ENCODE measurements around the gene ABCA2. TPM values are rescaled to one million over a fixed set of nuclear protein-coding genes. Genes with fewer than 3 reads are reported as not detected.

Gene ABCA2
- total RNA-seq, 4 donors from 2014 or later, result 10.4 to 44.7 (median 33.4) TPM

- Histone ChIP-seq H3K4me1 (peaks cover 49% of the 10 kb centered on the region), H3K9me3 (no peaks in the 10 kb centered on the region), H3K27me3 (no peaks in the 10 kb centered on the region), H3K36me3 (no peaks in the 10 kb centered on the region), H3K4me3 (peak overlapping the region; percentile 66), H3K27ac (no peak overlapping the region)
- whole genome bisulfite sequencing, result 47% methylated on average over 7 of the region's 19 CpGs
- TF ChIP-seq EP300 (IDR thresholded peaks at IDR 0.05) (no peak), POLR2A (IDR thresholded peaks at IDR 0.05) (no peak), POLR2AphosphoS5 (IDR thresholded peaks at IDR 0.05) (no peak), CTCF (IDR thresholded peaks at IDR 0.05) (peak; percentile 70 to 89)
- peak; percentile 88 to 89 for DNase-seq (ENCODE audit: low spot score in 2 of 2)
Observed at GRCh38 chr9:137029058-137029936, 1.3 kb upstream of the ABCA2 start.

GRCh38 chr9:137028263-137029057, 423 bp upstream of the ABCA2 start:
- no peaks in the 10 kb centered on the region for H3K27me3 ChIP-seq
- WGBS, result no CpG with 5 or more reads among the region's 98 CpGs
- H3K36me3 ChIP-seq, result no peaks in the 10 kb centered on the region
- no peak for DNase-seq (ENCODE audit: low spot score in 2 of 2)
- TF ChIP-seq CTCF (IDR thresholded peaks at IDR 0.05), result peak; percentile 37 to 49
- no peak for TF ChIP-seq POLR2A (IDR thresholded peaks at IDR 0.05)
- peaks cover 48% of the 10 kb centered on the region for H3K4me1 ChIP-seq
- H3K27ac ChIP-seq, result peak overlapping the region; percentile 68
- H3K9me3 ChIP-seq, result no peaks in the 10 kb centered on the region
- peak overlapping the region; percentile 66 for H3K4me3 ChIP-seq

- DNase-seq (ENCODE audit: low spot score in 2 of 2), result no peak
- Histone ChIP-seq H3K27me3 (no peaks in the 10 kb centered on the region), H3K4me3 (peak overlapping the region; percentile 66), H3K4me1 (peaks cover 48% of the 10 kb centered on the region), H3K36me3 (no peaks in the 10 kb centered on the region), H3K27ac (no peak overlapping the region), H3K9me3 (no peaks in the 10 kb centered on the region)
- no peak for TF ChIP-seq POLR2AphosphoS5 (IDR thresholded peaks at IDR 0.05)
- no peak for TF ChIP-seq EP300 (IDR thresholded peaks at IDR 0.05)
- TF ChIP-seq POLR2A (IDR thresholded peaks at IDR 0.05), result no peak
- TF ChIP-seq CTCF (IDR thresholded peaks at IDR 0.05), result no peak
- no CpG with 5 or more reads among the region's 4 CpGs for WGBS
Observed at GRCh38 chr9:137026828-137027227, 1.2 kb downstream of the ABCA2 start.

GRCh38 chr9:137026384-137026783, 1.7 kb downstream of the ABCA2 start:
- Histone ChIP-seq H3K27ac (no peak overlapping the region), H3K4me3 (no peak overlapping the region), H3K36me3 (no peaks in the 10 kb centered on the region), H3K4me1 (peaks cover 45% of the 10 kb centered on the region), H3K9me3 (no peaks in the 10 kb centered on the region), H3K27me3 (no peaks in the 10 kb centered on the region)
- no peak for DNase-seq (ENCODE audit: low spot score in 2 of 2)
- no peak for TF ChIP-seq POLR2AphosphoS5 (IDR thresholded peaks at IDR 0.05)
- no peak for TF ChIP-seq EP300 (IDR thresholded peaks at IDR 0.05)
- no peak for TF ChIP-seq POLR2A (IDR thresholded peaks at IDR 0.05)
- no peak for TF ChIP-seq CTCF (IDR thresholded peaks at IDR 0.05)
- WGBS, result 100% methylated on average over 1 of the region's 2 CpGs

GRCh38 chr9:137025517-137025966, 2.5 kb downstream of the ABCA2 start:
- no peak overlapping the region for H3K27ac ChIP-seq
- WGBS, result 18% methylated on average over 9 of the region's 21 CpGs
- DNase-seq (ENCODE audit: low spot score in 2 of 2), result no peak
- peaks cover 2% of the 10 kb centered on the region for H3K36me3 ChIP-seq
- H3K4me1 ChIP-seq, result peaks cover 41% of the 10 kb centered on the region
- no peaks in the 10 kb centered on the region for H3K9me3 ChIP-seq
- no peak for TF ChIP-seq EP300 (IDR thresholded peaks at IDR 0.05)
- no peak for TF ChIP-seq POLR2A (IDR thresholded peaks at IDR 0.05)
- TF ChIP-seq CTCF (IDR thresholded peaks at IDR 0.05), result no peak
- TF ChIP-seq POLR2AphosphoS5 (IDR thresholded peaks at IDR 0.05), result no peak
- H3K27me3 ChIP-seq, result no peaks in the 10 kb centered on the region
- no peak overlapping the region for H3K4me3 ChIP-seq
